Measurements from ENCODE around the gene ANGEL2.

Gene ANGEL2

DNA sequence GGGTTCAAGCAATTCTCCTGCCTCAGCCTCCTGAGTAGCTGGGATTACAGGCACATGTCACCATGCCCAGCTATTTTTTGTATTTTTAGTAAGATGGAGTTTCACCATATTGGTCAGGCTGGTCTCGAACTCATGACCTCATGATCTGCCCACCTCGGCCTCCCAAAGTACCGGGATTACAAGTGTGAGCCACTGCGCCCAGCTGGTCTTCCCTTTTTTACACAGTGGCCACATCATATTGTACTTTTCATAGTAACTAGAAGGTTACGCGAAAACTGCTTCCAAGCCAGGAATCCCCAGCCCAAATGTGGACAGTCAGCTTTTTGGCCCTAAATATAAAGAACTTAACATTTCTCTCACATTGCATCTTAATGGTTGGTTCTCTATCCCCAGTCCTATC, 61.2 kb downstream of the ANGEL2 start:
- in situ Hi-C loops (cut with MboI; ENCODE audit: low sequenced_read_pairs), result no loop called here

DNA sequence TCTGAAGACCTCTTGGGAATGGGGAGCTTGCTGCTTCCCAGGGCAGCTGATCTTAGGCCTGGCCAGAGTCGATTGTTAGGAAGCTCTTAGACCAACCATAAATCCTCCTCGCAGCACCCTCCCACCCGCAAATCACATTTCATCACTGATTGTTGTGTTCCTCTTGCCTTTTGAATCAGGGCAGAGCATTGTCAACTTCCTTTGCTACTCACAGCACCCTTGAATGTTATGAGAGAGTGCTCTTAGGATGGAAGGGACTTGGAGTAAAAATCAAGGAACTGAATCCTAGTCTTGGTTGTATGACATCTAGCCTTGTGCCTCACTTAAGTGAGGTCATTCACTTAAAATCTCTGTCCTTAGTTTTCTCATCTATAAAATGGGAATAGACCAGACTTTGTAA, 62.3 kb downstream of the ANGEL2 start:
- in situ Hi-C loops (cut with MboI; ENCODE audit: low sequenced_read_pairs), result no loop called here

- in situ Hi-C loops (cut with MboI; ENCODE audit: low sequenced_read_pairs), result no loop called here
Observed at GRCh38 chr1:212952641-212952976, 63.1 kb downstream of the ANGEL2 start.

- in situ Hi-C loops (cut with MboI; ENCODE audit: low sequenced_read_pairs), result no loop called here
Observed at GRCh38 chr1:212951947-212952640, 63.6 kb downstream of the ANGEL2 start.

GRCh38 chr1:212951126-212951946, 64.3 kb downstream of the ANGEL2 start:
- in situ Hi-C loops (cut with MboI; ENCODE audit: low sequenced_read_pairs), result no loop called here

- in situ Hi-C loops (cut with MboI; ENCODE audit: low sequenced_read_pairs), result no loop called here
Observed at GRCh38 chr1:212950243-212951125, 65.2 kb downstream of the ANGEL2 start, which contains the start of gene VASH2. TSS of gene VASH2 (plus strand) at chr1:212950541. CDS start at chr1:212951543, 1,002 bp downstream.

DNA sequence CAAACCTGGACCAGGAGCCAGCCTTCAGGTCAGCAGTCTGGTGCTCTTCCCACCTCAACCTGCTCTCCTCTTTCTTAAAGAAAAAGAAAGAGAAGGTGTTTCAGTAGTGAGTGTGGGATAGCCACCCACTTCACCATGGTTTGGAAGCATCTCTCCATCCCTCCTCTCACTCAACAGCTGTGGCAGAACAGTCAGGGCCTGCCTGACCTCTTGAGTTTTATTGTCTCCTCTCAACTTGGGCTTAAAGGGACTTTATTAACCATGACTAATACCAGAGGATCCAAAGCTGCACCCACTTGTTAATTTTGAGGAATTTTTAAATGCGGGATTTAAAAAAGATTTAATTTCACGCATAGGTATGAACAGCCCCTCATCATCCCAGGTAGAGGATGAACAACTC, 65.9 kb downstream of the ANGEL2 start:
- in situ Hi-C loops (cut with MboI; ENCODE audit: low sequenced_read_pairs), result no loop called here

GRCh38 chr1:212946872-212947271, 68.8 kb downstream of the ANGEL2 start:
- in situ Hi-C loops (cut with MboI; ENCODE audit: low sequenced_read_pairs), result no loop called here

- in situ Hi-C loops (cut with MboI; ENCODE audit: low sequenced_read_pairs), result no loop called here
Observed at GRCh38 chr1:212945463-212946160, 70.1 kb downstream of the ANGEL2 start.

- in situ Hi-C loops (cut with MboI; ENCODE audit: low sequenced_read_pairs), result no loop called here
Observed at GRCh38 chr1:212945056-212945455, 70.6 kb downstream of the ANGEL2 start.

GRCh38 chr1:212944229-212944901, 71.3 kb downstream of the ANGEL2 start:
- in situ Hi-C loops (cut with MboI; ENCODE audit: low sequenced_read_pairs), result no loop called here

- in situ Hi-C loops (cut with MboI; ENCODE audit: low sequenced_read_pairs), result no loop called here
Observed at GRCh38 chr1:212943393-212943710, 72.3 kb downstream of the ANGEL2 start.

GRCh38 chr1:212942679-212943392, 72.8 kb downstream of the ANGEL2 start:
- in situ Hi-C loops (cut with MboI; ENCODE audit: low sequenced_read_pairs), result no loop called here
